Glutamatergic neuron (in vitro differentiated cells): ENCODE results near the gene ANO1. TPM values are rescaled to one million over a fixed set of nuclear protein-coding genes. Genes with fewer than 3 reads are reported as not detected.

Experiments
- DNase-seq: peaks from one replicate; pipeline ENCODE4 v3.0.0; 2022
- H3K27ac Mint-ChIP-seq: one replicate; pipeline ENCODE4 v1.8.0; 2020; ENCODE audit warnings: mild to moderate bottlenecking, mixed read lengths, inconsistent platforms; ENCODE audit not compliant: unreplicated experiment
- H3K27me3 Mint-ChIP-seq: one replicate; pipeline ENCODE4 v1.8.0; 2020; ENCODE audit warnings: mild to moderate bottlenecking, moderate library complexity, mixed read lengths, inconsistent platforms; ENCODE audit not compliant: unreplicated experiment
- H3K36me3 Mint-ChIP-seq: one replicate; pipeline ENCODE4 v1.8.0; 2020; ENCODE audit warnings: mild to moderate bottlenecking, mixed read lengths, inconsistent platforms; ENCODE audit not compliant: unreplicated experiment
- H3K4me1 Mint-ChIP-seq: one replicate; pipeline ENCODE4 v1.8.0; 2020; ENCODE audit warnings: mild to moderate bottlenecking, low read depth, mixed read lengths, inconsistent platforms; ENCODE audit not compliant: unreplicated experiment
- H3K4me3 Mint-ChIP-seq: one replicate; pipeline ENCODE4 v1.8.0; 2020; ENCODE audit warnings: mild to moderate bottlenecking, mixed read lengths, inconsistent platforms; ENCODE audit not compliant: unreplicated experiment
- H3K9me3 Mint-ChIP-seq: one replicate; pipeline ENCODE4 v1.8.0; 2020; ENCODE audit warnings: mild to moderate bottlenecking, moderate library complexity, mixed read lengths, inconsistent platforms; ENCODE audit not compliant: unreplicated experiment
- CTCF ChIP-seq: fragments of 200-600 bp; sonication (generic); IDR thresholded peaks from one replicate; pipeline ENCODE4 v1.5.0; 2021; ENCODE audit not compliant: partially characterized antibody, unreplicated experiment
- total RNA-seq: library from RNA; stranded (reverse); fragmentation: NEBNext Ultra II Directional; extraction: Animal tissue kit (Norgen Biotek cat#: 25700); gene quantifications from one replicate; pipeline ENCODE4 v1.2.1, GENCODE V29; 2021; ENCODE audit not compliant: unreplicated experiment

The ANO1 gene
- total RNA-seq, 1 donor from 2014 or later, result not detected

GRCh38 chr11:70106757-70107156, 28.6 kb downstream of the ANO1 start:
- Mint-ChIP-seq H3K27me3 (peaks cover 21% of the 10 kb centered on the region), H3K4me3 (no peak overlapping the region), H3K27ac (no peak overlapping the region), H3K9me3 (peaks cover 3% of the 10 kb centered on the region), H3K36me3 (no peaks in the 10 kb centered on the region), H3K4me1 (peaks cover 25% of the 10 kb centered on the region)
- no peak for TF ChIP-seq CTCF
- no peak for DNase-seq

- peaks cover 28% of the 10 kb centered on the region for H3K4me1 Mint-ChIP-seq
- H3K27ac Mint-ChIP-seq, result no peak overlapping the region
These were observed 29.1 kb downstream of the ANO1 start for GRCh38 chr11:70107191-70107590.

GRCh38 chr11:70107756-70108155, 29.6 kb downstream of the ANO1 start:
- H3K4me1 Mint-ChIP-seq, result peaks cover 28% of the 10 kb centered on the region
- no peak overlapping the region for H3K27ac Mint-ChIP-seq
- H3K9me3 Mint-ChIP-seq, result peaks cover 3% of the 10 kb centered on the region
- H3K4me3 Mint-ChIP-seq, result no peak overlapping the region
- no peak for TF ChIP-seq CTCF
- H3K27me3 Mint-ChIP-seq, result peaks cover 22% of the 10 kb centered on the region
- no peak for DNase-seq
- no peaks in the 10 kb centered on the region for H3K36me3 Mint-ChIP-seq

More at GRCh38 chr11:70107191-70107590, 29.1 kb downstream of the ANO1 start:
- Mint-ChIP-seq H3K9me3 (peaks cover 3% of the 10 kb centered on the region), H3K27me3 (peaks cover 22% of the 10 kb centered on the region), H3K36me3 (no peaks in the 10 kb centered on the region), H3K4me3 (no peak overlapping the region)
- no peak for TF ChIP-seq CTCF
- DNase-seq, result no peak

GRCh38 chr11:70108250-70108649, 30.1 kb downstream of the ANO1 start:
- H3K4me3 Mint-ChIP-seq, result no peak overlapping the region

GRCh38 chr11:70109006-70109405, 30.9 kb downstream of the ANO1 start:
- no peak for TF ChIP-seq CTCF
- H3K36me3 Mint-ChIP-seq, result no peaks in the 10 kb centered on the region
- H3K27ac Mint-ChIP-seq, result no peak overlapping the region
- peaks cover 21% of the 10 kb centered on the region for H3K27me3 Mint-ChIP-seq
- H3K4me3 Mint-ChIP-seq, result no peak overlapping the region
- peaks cover 3% of the 10 kb centered on the region for H3K9me3 Mint-ChIP-seq
- peaks cover 22% of the 10 kb centered on the region for H3K4me1 Mint-ChIP-seq
- DNase-seq, result no peak

More at GRCh38 chr11:70108250-70108649, 30.1 kb downstream of the ANO1 start:
- Mint-ChIP-seq H3K27me3 (peaks cover 24% of the 10 kb centered on the region), H3K9me3 (peaks cover 3% of the 10 kb centered on the region), H3K36me3 (no peaks in the 10 kb centered on the region), H3K27ac (no peak overlapping the region), H3K4me1 (peaks cover 28% of the 10 kb centered on the region)
- DNase-seq, result no peak
- no peak for TF ChIP-seq CTCF
